Activated CD4-positive, alpha-beta T cell treated with anti-CD3 and anti-CD28 coated beads for 36 hours (primary cell): ENCODE data around the gene PRKRIP1. TPM values are rescaled to one million over a fixed set of nuclear protein-coding genes. Genes with fewer than 3 reads are reported as not detected.

Source experiments
- ATAC-seq: fragments of 200-7000 bp; cut with Tn5 transposase; one replicate; pipeline ENCODE4 v1.10.0; 2021; ENCODE audit warnings: mild to moderate bottlenecking, moderate library complexity
- CTCF ChIA-PET: fragments of 350-600 bp; sonication (Branson Sonifier 250); formaldehyde crosslinking; loops from one replicate; lab custom pipeline; 2021; ENCODE audit warnings: antibody characterized with exemption; lab: Charles Lee
- POLR2A ChIA-PET: fragments of 350-600 bp; sonication (Branson Sonifier 250); formaldehyde crosslinking; loops from one replicate; lab custom pipeline; 2021; ENCODE audit warnings: antibody characterized with exemption, inconsistent platforms; lab: Charles Lee
- DNase-seq: peaks from one replicate; pipeline ENCODE4 v3.0.0-alpha.2; 2020
- H3K27ac Mint-ChIP-seq: one replicate; pipeline ENCODE4 v1.8.0; 2021; ENCODE audit warnings: mixed read lengths
- H3K27me3 Mint-ChIP-seq: one replicate; pipeline ENCODE4 v1.8.0; 2021; ENCODE audit warnings: mixed read lengths
- H3K36me3 Mint-ChIP-seq: one replicate; pipeline ENCODE4 v1.8.0; 2021; ENCODE audit warnings: low read depth, mixed read lengths
- H3K4me1 Mint-ChIP-seq: one replicate; pipeline ENCODE4 v1.8.0; 2021; ENCODE audit warnings: mixed read lengths
- H3K4me3 Mint-ChIP-seq: one replicate; pipeline ENCODE4 v1.8.0; 2021; ENCODE audit warnings: mild to moderate bottlenecking, moderate library complexity, mixed read lengths
- H3K9me3 Mint-ChIP-seq: one replicate; pipeline ENCODE4 v1.8.0; 2021; ENCODE audit warnings: low read depth, mixed read lengths
- intact Hi-C, 2 experiments: fragments of 100-400 bp; cut with DNase I in 1 of 2; cut with micrococcal nuclease in 1 of 2; formaldehyde crosslinking; loops; one replicate each; pipeline versions ENCODE4 v1.14.2 to v1.15.1; 2022 to 2024; cut with DNase I, micrococcal nuclease
- total RNA-seq, 2 experiments: library from RNA; stranded (reverse); gene quantifications; one replicate each; pipeline ENCODE4 v1.2.3, GENCODE V29; 2021

PRKRIP1 gene
- total RNA-seq, 2 experiments from 2014 or later = 26.2 to 31.4 TPM

- ChIA-PET CTCF (interaction anchor here (0.5 to 2.5 kb wide), 4 partner anchors 14 to 38 kb away, joined by 3 to 5 read pairs (median 5); partner anchors contain the start of genes ALKBH4 and LRWD1), POLR2A (interaction anchor here (1.0 to 1.4 kb wide), 2 partner anchors 9 to 15 kb away, joined by 4 to 5 read pairs; no protein-coding TSS in a partner anchor)
- no peak for ATAC-seq
- DNase-seq = no peak
- Mint-ChIP-seq H3K36me3 (peaks cover 36% of the 10 kb centered on the region), H3K27ac (peak overlapping the region; percentile 100), H3K4me1 (peaks cover 67% of the 10 kb centered on the region), H3K4me3 (peak overlapping the region; percentile 72), H3K9me3 (no peaks in the 10 kb centered on the region), H3K27me3 (no peaks in the 10 kb centered on the region)
- intact Hi-C loops = loop anchor here in 1 of 2 experiments (2.0 kb wide), 1 partner anchor 38 kb away; the partner anchor contains the start of genes ALKBH4 and LRWD1
These were observed 30.8 kb downstream of the PRKRIP1 start for GRCh38 chr7:102427019-102427405.

GRCh38 chr7:102429141-102429899 is 33.2 kb downstream of the PRKRIP1 start:
- intact Hi-C loops = no loop called here
- H3K4me3 Mint-ChIP-seq = no peak overlapping the region
- ATAC-seq (no peak), DNase-seq (no peak)
- H3K9me3 Mint-ChIP-seq = no peaks in the 10 kb centered on the region
- H3K36me3 Mint-ChIP-seq = peaks cover 33% of the 10 kb centered on the region
- peaks cover 77% of the 10 kb centered on the region for H3K4me1 Mint-ChIP-seq
- ChIA-PET POLR2A (no interaction called here), CTCF (no interaction called here)
- H3K27ac Mint-ChIP-seq = peak overlapping the region; percentile 84
- no peaks in the 10 kb centered on the region for H3K27me3 Mint-ChIP-seq

- H3K9me3 Mint-ChIP-seq = no peaks in the 10 kb centered on the region
- DNase-seq (peak; percentile 70), ATAC-seq (peak; percentile 63)
- H3K36me3 Mint-ChIP-seq = peaks cover 16% of the 10 kb centered on the region
- CTCF ChIA-PET = no interaction called here
- peaks cover 58% of the 10 kb centered on the region for H3K4me1 Mint-ChIP-seq
- POLR2A ChIA-PET = no interaction called here
- H3K4me3 Mint-ChIP-seq = peak overlapping the region; percentile 67
- intact Hi-C loops = loop anchor here (2.0 to 5.0 kb wide), 3 partner anchors 15 to 1559 kb away; partner anchors contain the start of gene PRKRIP1 (in 1 of the 2)
- no peaks in the 10 kb centered on the region for H3K27me3 Mint-ChIP-seq
- peak overlapping the region; percentile 84 for H3K27ac Mint-ChIP-seq
These were observed 35.6 kb downstream of the PRKRIP1 start for GRCh38 chr7:102431617-102432298.

GRCh38 chr7:102432442-102433218 is 36.5 kb downstream of the PRKRIP1 start:
- peak; percentile 32 for DNase-seq
- peaks cover 49% of the 10 kb centered on the region for H3K4me1 Mint-ChIP-seq
- CTCF ChIA-PET = interaction anchor here (1.0 to 1.4 kb wide), 3 partner anchors 17 to 35 kb away, joined by 3 read pairs; no protein-coding TSS in a partner anchor
- POLR2A ChIA-PET = interaction anchor here (0.6 kb wide), 1 partner anchor 43 kb away, joined by 3 read pairs; no protein-coding TSS in a partner anchor
- H3K27ac Mint-ChIP-seq = peak overlapping the region; percentile 69
- peak; percentile 11 for ATAC-seq
- no peaks in the 10 kb centered on the region for H3K27me3 Mint-ChIP-seq
- peaks cover 8% of the 10 kb centered on the region for H3K36me3 Mint-ChIP-seq
- intact Hi-C loops = loop anchor here (1.0 to 5.0 kb wide), 6 partner anchors 16 to 1560 kb away; partner anchors contain the start of gene PRKRIP1 (in 2 of the 2)
- no peaks in the 10 kb centered on the region for H3K9me3 Mint-ChIP-seq
- H3K4me3 Mint-ChIP-seq = peak overlapping the region; percentile 67

- peak within 1 kb of the TSS; percentile 78 for H3K4me3 Mint-ChIP-seq
- intact Hi-C loops = loop anchor here (1.0 to 5.0 kb wide), 6 partner anchors 17 to 1561 kb away; partner anchors contain the start of gene PRKRIP1 (in 2 of the 2)
- DNase-seq = peak; percentile 92
- peaks cover 41% of the 10 kb centered on the region for H3K4me1 Mint-ChIP-seq
- no peaks in the 10 kb centered on the region for H3K27me3 Mint-ChIP-seq
- peaks cover 7% of the 10 kb centered on the region for H3K36me3 Mint-ChIP-seq
- peak; percentile 63 for ATAC-seq
- H3K9me3 Mint-ChIP-seq = no peaks in the 10 kb centered on the region
- POLR2A ChIA-PET = no interaction called here
- peak within 1 kb of the TSS; percentile 69 for H3K27ac Mint-ChIP-seq
- CTCF ChIA-PET = interaction anchor here (1.0 to 1.8 kb wide), 5 partner anchors 9 to 34 kb away, joined by 3 to 5 read pairs (median 3); no protein-coding TSS in a partner anchor
These were observed 37.3 kb downstream of the PRKRIP1 start, which contains the start of gene ORAI2 for GRCh38 chr7:102433219-102434038. Gene ORAI2 (plus strand): TSS chr7:102433575. CDS start chr7:102438957, 5,382 bp downstream.

GRCh38 chr7:102434039-102434486 is 37.9 kb downstream of the PRKRIP1 start:
- peaks cover 7% of the 10 kb centered on the region for H3K36me3 Mint-ChIP-seq
- intact Hi-C loops = loop anchor here (5.0 kb wide), 2 partner anchors 37 to 1562 kb away; partner anchors contain the start of gene PRKRIP1 (in 1 of the 2)
- H3K27me3 Mint-ChIP-seq = no peaks in the 10 kb centered on the region
- ATAC-seq (no peak), DNase-seq (peak; percentile 43)
- H3K9me3 Mint-ChIP-seq = no peaks in the 10 kb centered on the region
- ChIA-PET POLR2A (interaction anchor here (1.2 kb wide), 1 partner anchor 18 kb away, joined by 3 read pairs; no protein-coding TSS in a partner anchor), CTCF (interaction anchor here (1.0 to 1.8 kb wide), 2 partner anchors 8 to 16 kb away, joined by 3 to 5 read pairs; no protein-coding TSS in a partner anchor)
- peak overlapping the region; percentile 10 for H3K27ac Mint-ChIP-seq
- peaks cover 41% of the 10 kb centered on the region for H3K4me1 Mint-ChIP-seq
- peak overlapping the region; percentile 78 for H3K4me3 Mint-ChIP-seq

GRCh38 chr7:102436118-102436517 is 40.0 kb downstream of the PRKRIP1 start:
- Mint-ChIP-seq H3K36me3 (peaks cover 5% of the 10 kb centered on the region), H3K9me3 (no peaks in the 10 kb centered on the region), H3K27ac (no peak overlapping the region), H3K27me3 (no peaks in the 10 kb centered on the region), H3K4me3 (no peak overlapping the region), H3K4me1 (peaks cover 24% of the 10 kb centered on the region)
- ChIA-PET POLR2A (no interaction called here), CTCF (interaction anchor here (0.5 to 2.0 kb wide), 2 partner anchors 32 to 254 kb away, joined by 3 to 7 read pairs; no protein-coding TSS in a partner anchor)
- DNase-seq = no peak
- intact Hi-C loops = no loop called here
- ATAC-seq = no peak

- intact Hi-C loops = no loop called here
These were observed 44.0 kb downstream of the PRKRIP1 start for GRCh38 chr7:102439963-102440795.

More at GRCh38 chr7:102439963-102440795, 44.0 kb downstream of the PRKRIP1 start:
- H3K27me3 Mint-ChIP-seq = no peaks in the 10 kb centered on the region
- no peak overlapping the region for H3K4me3 Mint-ChIP-seq
- H3K36me3 Mint-ChIP-seq = peaks cover 8% of the 10 kb centered on the region
- no peaks in the 10 kb centered on the region for H3K4me1 Mint-ChIP-seq
- H3K9me3 Mint-ChIP-seq = no peaks in the 10 kb centered on the region
- ATAC-seq (no peak), DNase-seq (no peak)
- H3K27ac Mint-ChIP-seq = no peak overlapping the region
- POLR2A ChIA-PET = interaction anchor here (0.8 to 0.9 kb wide), 2 partner anchors 25 to 42 kb away, joined by 3 to 7 read pairs; no protein-coding TSS in a partner anchor
- CTCF ChIA-PET = interaction anchor here (0.6 to 1.8 kb wide), 4 partner anchors 10 to 168 kb away, joined by 3 to 5 read pairs (median 4); no protein-coding TSS in a partner anchor
